ENCODE results near the gene KMO.

Gene KMO

GRCh38 chr1:241641773-241642592, 109.8 kb downstream of the KMO start:
- no peak for DNase-seq (ENCODE audit: low read depth)
- no peak overlapping the region for H3K4me3 ChIP-seq (ENCODE audit: low read depth, low read length)
- no peak for TF ChIP-seq CTCF (IDR thresholded peaks at IDR 0.05; ENCODE audit: control insufficient read depth, extremely low read depth, insufficient read depth)

- no peak for DNase-seq (ENCODE audit: low read depth)
- no peak overlapping the region for H3K4me3 ChIP-seq (ENCODE audit: low read depth, low read length)
- TF ChIP-seq CTCF (IDR thresholded peaks at IDR 0.05; ENCODE audit: control insufficient read depth, extremely low read depth, insufficient read depth), result no peak
These were observed 110.4 kb downstream of the KMO start for GRCh38 chr1:241642593-241642944.

- no peak for DNase-seq (ENCODE audit: low read depth)
- TF ChIP-seq CTCF (IDR thresholded peaks at IDR 0.05; ENCODE audit: control insufficient read depth, extremely low read depth, insufficient read depth), result no peak
- no peak overlapping the region for H3K4me3 ChIP-seq (ENCODE audit: low read depth, low read length)
These were observed 112.1 kb downstream of the KMO start for GRCh38 chr1:241644259-241644658.

- no peak for TF ChIP-seq CTCF (IDR thresholded peaks at IDR 0.05; ENCODE audit: control insufficient read depth, extremely low read depth, insufficient read depth)
- no peak for DNase-seq (ENCODE audit: low read depth)
- no peak overlapping the region for H3K4me3 ChIP-seq (ENCODE audit: low read depth, low read length)
These were observed 113.0 kb downstream of the KMO start for GRCh38 chr1:241645199-241645598.

All from LNCaP clone FGC (cell line).